Esophagus squamous epithelium (tissue), 5 donors: Measurements from ENCODE around the gene DYRK2. TPM values are rescaled to one million over a fixed set of nuclear protein-coding genes. Genes with fewer than 3 reads are reported as not detected.

ENCODE experiments used
- DNase-seq: peaks from one replicate; lab custom pipeline; 2025; lab: John Stamatoyannopoulos, UW
- H3K27ac ChIP-seq, 4 donors: fragments of 200-600 bp; sonication (generic); one replicate each; pipeline ENCODE4 v1.5.1; 2016 to 2019; ENCODE audit warnings: mild to moderate bottlenecking in 1 of 4
- H3K27me3 ChIP-seq, 4 donors: fragments of 200-600 bp; sonication (generic); 1 replicate in 3 of 4; 2 replicates in 1 of 4; pipeline versions ENCODE4 v1.5.1 to v1.6.0; 2017 to 2021; ENCODE audit warnings: antibody characterized with exemption in 1 of 4
- H3K36me3 ChIP-seq, 3 donors: fragments of 200-600 bp; sonication (generic); one replicate each; pipeline ENCODE4 v1.5.1; 2016 to 2019
- H3K4me1 ChIP-seq, 3 donors: fragments of 200-600 bp; sonication (generic); one replicate each; pipeline ENCODE4 v1.5.1; 2017 to 2019
- H3K4me3 ChIP-seq, 4 donors: fragments of 200-600 bp; sonication (generic); 1 replicate in 3 of 4; 2 replicates in 1 of 4; pipeline ENCODE4 v1.5.1; 2016 to 2019; ENCODE audit warnings: mild to moderate bottlenecking in 2 of 4, moderate library complexity in 1 of 4
- H3K9me3 ChIP-seq, 3 donors: fragments of 200-600 bp; sonication (generic); one replicate each; pipeline ENCODE4 v1.5.1; 2016 to 2019
- CTCF ChIP-seq, 6 experiments: fragments of 450-650 bp in 4 of 6; fragments of 200-600 bp in 2 of 6; sonication (generic) in 2 of 6; IDR thresholded peaks; one replicate each; pipeline ENCODE4 v1.5.1; 2016 to 2019; ENCODE audit warnings: antibody characterized with exemption in 6 of 6, mild to moderate bottlenecking in 4 of 6, moderate library complexity in 4 of 6
- POLR2A ChIP-seq, 4 donors: fragments of 450-650 bp; IDR thresholded peaks; one replicate each; pipeline ENCODE4 v1.6.1; 2017; ENCODE audit warnings: antibody characterized with exemption in 4 of 4, mild to moderate bottlenecking in 4 of 4, moderate library complexity in 3 of 4
- WGBS, 2 donors: methylation state at CpG; one replicate each; pipeline ENCODE4 v1.1.5; 2018; 5-methylcytosine and 5-hydroxymethylcytosine counted together
- intact Hi-C: fragments of 100-400 bp; cut with DNase I; formaldehyde crosslinking; loops from one replicate; pipeline ENCODE4 v1.15.0; 2022
- total RNA-seq, 4 donors: library from RNA; depleted of rRNA; stranded (reverse); fragments of >200 nt; gene quantifications; one replicate each; pipeline ENCODE4 v1.1.0, GENCODE V29; 2016
- donor health status: DM: yes; HTN: yes; CAD: no.

Gene DYRK2
- total RNA-seq, 4 donors from 2014 or later, result 14.9 to 22.1 (median 15.7) TPM

GRCh38 chr12:67640863-67641262 lies 7.7 kb upstream of the DYRK2 start:
- Histone ChIP-seq H3K9me3 (no peaks in the 10 kb centered on the region), H3K36me3 (no peaks in the 10 kb centered on the region), H3K4me3 (no peak overlapping the region), H3K4me1 (peaks cover 0 to 8% (median 2%) of the 10 kb centered on the region in 3 donors), H3K27me3 (no peaks in the 10 kb centered on the region), H3K27ac (no peak overlapping the region)
- TF ChIP-seq CTCF (IDR thresholded peaks at IDR 0.05) (no peak), POLR2A (IDR thresholded peaks at IDR 0.05) (no peak)
- 72 to 76% methylated on average over 2 of the region's 2 CpGs for WGBS, 2 donors
- no peak for DNase-seq
- intact Hi-C loops, result no loop called here

- DNase-seq, result no peak
- intact Hi-C loops, result no loop called here
- H3K36me3 ChIP-seq, result no peaks in the 10 kb centered on the region
- H3K27ac ChIP-seq, result peak overlapping the region in 3 of 4 donors; percentile 6 to 57 (median 49)
- peaks cover 0 to 36% (median 8%) of the 10 kb centered on the region in 3 donors for H3K4me1 ChIP-seq
- no peak overlapping the region for H3K4me3 ChIP-seq
- TF ChIP-seq CTCF (IDR thresholded peaks at IDR 0.05) (no peak), POLR2A (IDR thresholded peaks at IDR 0.05) (no peak)
- no peaks in the 10 kb centered on the region for H3K27me3 ChIP-seq
- no peaks in the 10 kb centered on the region for H3K9me3 ChIP-seq
- 60 to 84% methylated on average over 5 to 7 of the region's 7 CpGs for WGBS, 2 donors
These were observed 3.4 kb upstream of the DYRK2 start for GRCh38 chr12:67645126-67645525.

- intact Hi-C loops, result no loop called here
These were observed 2.9 kb upstream of the DYRK2 start for GRCh38 chr12:67645601-67646000.

GRCh38 chr12:67646775-67647174 lies 1.8 kb upstream of the DYRK2 start:
- Histone ChIP-seq H3K27ac (peak overlapping the region in 2 of 4 donors; percentile 90 to 96), H3K9me3 (no peaks in the 10 kb centered on the region), H3K4me3 (no peak overlapping the region), H3K27me3 (no peaks in the 10 kb centered on the region), H3K4me1 (peaks cover 0 to 52% (median 24%) of the 10 kb centered on the region in 3 donors), H3K36me3 (no peaks in the 10 kb centered on the region)
- intact Hi-C loops, result no loop called here
- no peak for DNase-seq
- TF ChIP-seq CTCF (IDR thresholded peaks at IDR 0.05), result no peak
- WGBS, 2 donors, result 85 to 87% methylated on average over 4 of the region's 4 CpGs

More at GRCh38 chr12:67645601-67646000, 2.9 kb upstream of the DYRK2 start:
- no peak for TF ChIP-seq POLR2A (IDR thresholded peaks at IDR 0.05)
- TF ChIP-seq CTCF (IDR thresholded peaks at IDR 0.05), result no peak
- Histone ChIP-seq H3K27ac (peak overlapping the region in 3 of 4 donors; percentile 6 to 57 (median 49)), H3K4me3 (no peak overlapping the region), H3K9me3 (no peaks in the 10 kb centered on the region), H3K27me3 (no peaks in the 10 kb centered on the region), H3K36me3 (no peaks in the 10 kb centered on the region), H3K4me1 (peaks cover 0 to 41% (median 12%) of the 10 kb centered on the region in 3 donors)
- no peak for DNase-seq

DNA sequence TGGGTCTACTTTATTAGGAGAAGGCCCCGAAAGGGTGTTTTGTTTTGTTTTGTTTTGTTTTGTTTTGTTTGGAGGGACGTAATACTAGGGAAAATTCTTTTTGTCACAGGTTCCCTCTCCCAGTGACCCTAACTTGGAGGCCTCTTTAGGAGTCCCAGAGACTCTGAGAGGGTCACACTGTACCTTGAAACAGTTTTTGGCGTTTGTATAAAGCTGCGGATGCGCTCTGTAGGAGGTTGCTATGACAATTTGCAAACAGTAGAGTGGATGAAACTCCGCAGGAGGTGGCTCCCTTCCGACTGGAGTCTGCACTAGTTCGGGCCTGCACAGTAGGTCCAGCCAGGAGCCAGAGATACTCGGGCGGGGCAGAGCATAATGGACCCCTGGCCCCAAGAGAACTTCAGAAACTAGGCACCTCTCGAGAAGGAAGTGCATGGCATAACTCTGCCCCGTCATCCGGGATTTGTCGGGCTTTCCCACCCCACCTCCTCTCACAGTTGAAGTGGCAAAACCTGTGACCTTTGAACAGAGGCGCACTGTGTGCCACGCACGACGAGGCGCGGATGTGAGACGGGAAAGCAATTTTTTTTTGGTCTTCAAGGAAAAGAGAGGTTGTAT lies 1.3 kb upstream of the DYRK2 start:
- Histone ChIP-seq H3K9me3 (no peaks in the 10 kb centered on the region), H3K27me3 (no peaks in the 10 kb centered on the region), H3K4me3 (peak overlapping the region; percentile 89 to 100 (median 92)), H3K27ac (peak overlapping the region; percentile 90 to 98 (median 95)), H3K4me1 (peaks cover 0 to 58% (median 25%) of the 10 kb centered on the region in 3 donors), H3K36me3 (no peaks in the 10 kb centered on the region)
- TF ChIP-seq POLR2A (IDR thresholded peaks at IDR 0.05), result no peak
- no peak for TF ChIP-seq CTCF (IDR thresholded peaks at IDR 0.05)
- intact Hi-C loops, result no loop called here
- no peak for DNase-seq
- WGBS, 2 donors, result 33 to 46% methylated on average over 12 to 15 of the region's 21 CpGs
